HL-60/S4 treated with phorbol 12-myristate 13-acetate at 8.2 ng/mL for 4 days and 3 days (cell line): ENCODE data around the gene USP15.

Experiments
- in situ Hi-C: fragments of 300-500 bp; cut with MboI; formaldehyde crosslinking; loops from 2 replicates; pipeline ENCODE4 v1.15.0; 2022; ENCODE audit warnings: low sequenced_read_pairs

The USP15 gene

DNA sequence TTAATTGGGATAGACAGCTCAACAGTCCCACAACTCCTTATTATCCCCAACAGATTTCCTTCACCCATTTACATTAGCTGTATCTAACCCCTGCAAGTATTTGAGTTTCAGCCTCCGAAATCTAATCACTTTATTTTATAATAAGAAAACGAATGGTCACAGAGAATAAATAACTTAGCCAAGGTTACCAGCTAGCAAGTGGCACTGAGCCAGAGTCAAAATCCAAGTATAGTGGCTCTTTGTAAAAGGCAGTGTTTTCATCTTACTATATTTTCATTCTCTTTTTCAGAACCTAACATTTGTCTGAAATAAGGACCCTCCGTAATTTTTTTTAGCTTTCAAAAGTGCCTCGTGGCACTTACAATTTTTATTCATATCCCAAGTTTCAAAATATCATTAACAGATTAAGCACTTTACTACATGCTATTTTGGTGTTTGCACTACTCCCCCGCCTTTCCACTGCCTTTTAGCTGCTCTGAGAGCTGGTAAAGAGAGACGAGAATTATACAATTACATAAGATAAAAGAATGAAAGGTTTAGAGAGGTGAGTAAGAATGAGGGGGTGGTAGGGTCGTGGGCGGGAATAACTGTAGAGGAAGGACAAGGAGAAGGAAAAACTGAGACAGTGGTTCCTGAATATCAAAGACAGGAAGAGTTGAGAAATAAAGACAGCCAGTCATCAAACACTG lies 3.7 kb upstream of the USP15 start:
- in situ Hi-C loops = no loop called here

DNA sequence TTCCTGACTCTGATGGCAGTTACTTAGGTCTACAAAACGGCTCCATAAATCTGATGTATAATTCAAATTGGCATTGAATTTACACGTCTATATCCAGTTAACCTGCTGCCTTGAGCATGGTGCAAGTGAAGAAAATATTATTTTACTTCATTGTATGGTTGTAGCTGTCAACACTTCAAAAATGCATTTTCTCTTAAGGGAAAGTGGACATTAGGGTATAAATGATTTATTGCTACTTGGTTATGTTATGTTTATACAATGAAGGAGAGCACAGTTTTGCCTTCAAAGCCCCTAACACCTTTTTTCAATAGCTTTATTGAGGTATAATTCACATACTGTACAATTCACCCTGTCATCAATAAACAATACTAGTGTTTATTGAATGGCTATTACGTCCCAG lies 2.0 kb upstream of the USP15 start:
- in situ Hi-C loops = no loop called here

DNA sequence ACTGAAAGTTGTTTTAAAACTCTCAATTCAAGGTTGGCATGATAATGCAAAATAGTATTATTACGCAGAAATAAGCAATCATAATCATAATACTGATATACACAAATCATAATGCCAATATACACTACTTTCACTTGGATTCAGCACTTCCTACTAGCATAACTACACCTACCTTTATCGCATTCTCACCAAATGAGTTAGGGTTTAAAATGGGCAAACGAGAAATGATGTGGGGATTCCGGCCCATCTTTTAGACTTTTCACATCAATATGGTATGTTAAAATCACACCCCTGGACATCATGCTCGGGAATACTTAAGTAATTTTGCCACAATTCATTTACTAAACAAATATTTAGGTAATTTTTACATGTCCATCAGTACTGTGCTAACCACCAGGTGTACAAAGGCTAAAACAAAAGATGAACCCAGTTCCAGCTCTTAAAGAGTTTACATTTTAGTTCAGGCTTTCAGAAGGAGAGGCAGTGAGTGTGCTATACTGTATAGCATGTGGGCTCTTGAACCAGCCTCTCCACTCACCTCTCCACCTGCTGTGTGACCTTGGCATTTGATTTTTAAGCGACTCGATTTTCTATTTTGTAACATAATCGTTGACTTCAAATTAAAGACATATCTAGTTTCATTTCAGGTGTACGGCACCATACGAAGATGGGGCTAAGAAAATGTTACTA lies 1.1 kb upstream of the USP15 start:
- in situ Hi-C loops = no loop called here

DNA sequence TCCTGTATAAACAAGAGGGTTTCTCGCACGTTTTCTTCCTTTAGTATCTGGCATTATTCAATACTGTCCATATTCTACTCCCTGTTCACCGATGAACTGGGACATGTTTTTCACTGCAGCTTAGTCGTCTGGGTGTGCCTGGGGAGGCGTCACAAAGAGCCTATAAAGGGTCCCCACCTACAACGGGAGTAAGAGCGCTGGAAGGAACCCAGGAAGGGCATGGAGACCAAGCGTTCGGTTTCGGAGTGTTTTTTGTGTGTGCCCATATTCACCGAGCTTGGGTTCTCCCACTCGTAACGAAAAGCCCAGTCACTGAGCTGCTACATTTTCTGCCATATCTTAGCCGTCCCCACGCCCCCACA lies 592 bp upstream of the USP15 start:
- in situ Hi-C loops = no loop called here

DNA sequence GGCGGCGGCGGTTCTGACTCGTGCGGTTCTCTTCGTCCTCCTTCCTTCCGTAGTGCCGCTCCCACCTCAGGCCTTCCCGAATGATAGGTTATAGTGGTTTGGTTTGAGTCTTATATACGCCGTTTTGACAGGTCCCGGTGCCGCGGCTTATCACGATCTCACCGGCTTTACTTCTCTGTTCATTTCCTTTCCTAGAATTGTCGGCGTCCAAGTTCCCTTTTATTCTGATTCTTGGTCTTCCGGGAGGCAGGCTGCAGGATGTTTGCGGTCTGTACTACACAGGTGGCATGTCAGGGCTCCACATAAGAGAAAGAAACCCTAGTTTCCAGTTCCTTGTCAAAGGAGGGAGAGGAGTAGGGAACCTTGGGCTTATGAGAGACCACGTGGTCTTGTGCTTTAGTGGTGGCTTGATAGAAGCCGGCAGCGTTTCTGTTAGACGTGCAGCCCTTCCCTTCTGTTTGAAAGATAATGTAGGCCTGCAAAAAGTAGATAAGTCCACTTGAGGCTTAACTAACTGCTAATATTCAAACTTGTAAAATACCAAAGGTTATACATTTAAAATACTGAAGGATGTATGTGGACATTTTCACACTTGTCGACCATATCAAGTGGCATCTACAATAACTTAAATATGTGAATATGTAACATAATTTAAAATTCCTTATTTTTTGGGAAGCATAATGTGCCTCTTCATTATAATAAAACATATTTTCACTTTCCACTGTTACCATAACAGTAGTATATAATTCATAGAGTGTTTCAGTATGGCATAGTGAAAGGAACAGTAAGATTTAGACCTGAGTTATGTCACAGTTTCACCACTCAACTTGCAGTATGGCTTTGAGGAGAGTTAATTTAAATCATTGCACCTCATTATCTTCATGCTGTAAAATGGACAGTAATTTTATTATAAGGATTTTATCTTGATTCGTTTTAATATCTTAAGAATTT lies 804 bp downstream of the USP15 start:
- in situ Hi-C loops = no loop called here

DNA sequence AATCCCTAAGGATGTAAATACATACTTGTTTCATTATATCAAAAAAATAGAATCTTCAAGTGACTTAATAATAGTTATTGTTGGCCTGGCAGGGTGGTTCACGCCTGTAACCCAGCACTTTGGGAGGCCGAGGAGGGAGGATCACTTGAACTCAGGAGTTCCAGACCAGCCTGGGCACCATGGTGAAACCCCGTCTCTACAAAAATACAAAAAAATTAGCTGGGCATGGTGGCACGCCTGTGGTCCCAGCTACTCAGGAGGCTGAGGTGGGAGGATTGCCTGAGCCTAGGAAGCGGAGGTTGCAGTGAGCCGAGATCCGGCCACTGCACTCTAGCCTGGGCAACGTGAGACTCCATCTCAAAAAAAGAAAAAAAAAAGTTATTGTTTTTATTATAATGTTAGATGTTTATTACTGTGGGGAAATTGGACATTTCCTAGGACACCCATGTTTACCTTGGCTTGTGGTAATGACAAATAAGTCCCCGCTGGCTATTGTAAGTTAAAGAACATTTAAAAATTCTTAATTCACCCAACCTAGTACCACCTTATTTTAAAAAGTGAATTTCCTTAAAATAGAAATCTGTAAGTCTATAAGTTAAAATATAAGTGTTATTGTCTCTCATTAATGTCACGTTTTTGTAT lies 1.8 kb downstream of the USP15 start:
- in situ Hi-C loops = no loop called here

DNA sequence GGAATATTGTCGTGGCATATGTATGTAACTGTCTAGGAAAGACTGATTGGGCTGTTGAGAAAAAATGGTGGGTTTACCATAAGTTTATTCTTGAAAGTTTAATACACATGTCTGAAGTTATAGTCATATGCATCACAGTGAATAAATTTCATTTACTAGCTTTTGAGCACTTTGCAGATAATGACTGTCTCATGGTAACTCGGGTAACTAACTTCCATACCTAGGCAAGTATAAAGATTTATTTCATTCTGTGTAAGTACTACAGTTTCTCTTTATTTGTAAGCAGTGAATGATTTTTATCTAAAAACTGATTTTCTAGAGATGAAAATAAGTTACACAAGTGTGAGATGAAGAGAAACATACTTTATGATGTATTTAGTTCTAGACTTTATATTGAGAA lies 3.0 kb downstream of the USP15 start:
- in situ Hi-C loops = no loop called here

DNA sequence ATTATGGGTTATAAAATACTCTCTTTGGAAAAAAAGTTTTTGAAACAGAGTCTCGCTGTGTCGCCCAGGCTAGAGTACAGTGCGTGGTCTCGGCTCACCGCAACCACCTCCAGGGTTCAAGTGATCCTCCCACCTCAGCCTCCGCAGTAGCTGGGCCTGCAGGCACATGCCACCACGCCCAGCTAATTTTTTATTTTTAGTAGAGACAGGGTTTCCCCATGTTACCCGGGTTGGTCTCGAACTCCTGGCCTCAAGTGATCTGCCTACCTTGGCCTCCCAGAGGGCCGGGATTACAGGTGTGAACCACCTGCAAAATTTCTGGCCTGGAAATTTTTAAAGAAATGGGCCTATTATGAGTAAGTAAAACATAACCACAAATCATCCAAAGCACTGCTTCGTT lies 3.8 kb downstream of the USP15 start:
- in situ Hi-C loops = no loop called here

DNA sequence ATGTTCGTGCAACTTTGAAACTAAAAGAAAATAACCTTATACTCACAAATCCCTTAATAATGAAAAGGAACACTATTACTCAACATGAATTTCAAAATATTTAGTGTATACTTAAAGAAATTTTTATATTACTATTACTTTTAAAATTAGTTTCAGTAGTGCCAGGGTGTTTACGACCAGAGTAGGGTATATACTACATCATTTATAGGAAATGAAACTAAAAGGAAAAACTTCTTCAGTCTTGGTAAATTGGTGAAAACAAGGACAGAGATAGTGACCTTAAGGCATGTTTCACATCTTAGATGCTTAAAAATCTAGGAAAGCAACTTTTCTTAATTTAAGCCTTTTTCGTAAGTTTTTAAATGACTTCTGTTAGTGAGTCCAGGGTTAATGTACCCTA lies 4.5 kb downstream of the USP15 start:
- in situ Hi-C loops = no loop called here

DNA sequence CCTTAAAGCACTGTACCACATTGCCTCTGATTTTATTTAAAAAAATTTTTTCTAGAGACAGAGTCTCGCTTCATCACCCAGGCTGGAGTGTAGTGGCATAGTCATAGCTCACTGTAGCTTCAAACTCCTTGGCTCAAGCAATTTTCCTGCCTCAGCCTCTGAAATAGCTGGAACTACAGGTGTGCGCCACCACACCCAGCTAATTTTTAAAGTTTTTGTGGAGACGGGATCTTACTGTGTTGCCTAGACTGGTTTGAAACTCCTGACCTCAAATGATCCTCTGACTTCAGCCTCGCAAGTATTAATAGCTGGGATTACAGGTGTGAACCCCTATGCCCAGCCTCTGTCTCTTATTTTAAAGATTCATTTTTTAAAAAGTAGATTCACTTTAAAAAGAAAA lies 5.3 kb downstream of the USP15 start:
- in situ Hi-C loops = no loop called here

DNA sequence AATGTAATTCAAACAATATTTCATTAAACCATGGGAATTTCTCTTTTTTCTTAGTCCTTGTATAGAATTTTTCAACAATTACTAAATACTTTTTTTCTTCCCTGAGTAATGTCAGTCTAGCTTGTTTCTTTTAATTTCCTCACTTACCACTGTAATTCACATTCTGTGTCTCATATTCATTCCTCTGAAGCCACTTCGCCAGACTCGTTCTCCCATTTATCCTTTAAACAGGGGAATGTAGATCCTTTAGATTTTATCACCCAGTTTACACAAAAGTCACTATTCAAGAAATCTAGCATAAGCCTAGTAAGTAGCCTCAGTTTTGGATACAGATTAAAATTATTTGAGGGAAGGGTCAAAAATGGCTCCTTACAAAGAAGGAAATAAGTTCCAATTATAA lies 6.8 kb downstream of the USP15 start:
- in situ Hi-C loops = no loop called here

DNA sequence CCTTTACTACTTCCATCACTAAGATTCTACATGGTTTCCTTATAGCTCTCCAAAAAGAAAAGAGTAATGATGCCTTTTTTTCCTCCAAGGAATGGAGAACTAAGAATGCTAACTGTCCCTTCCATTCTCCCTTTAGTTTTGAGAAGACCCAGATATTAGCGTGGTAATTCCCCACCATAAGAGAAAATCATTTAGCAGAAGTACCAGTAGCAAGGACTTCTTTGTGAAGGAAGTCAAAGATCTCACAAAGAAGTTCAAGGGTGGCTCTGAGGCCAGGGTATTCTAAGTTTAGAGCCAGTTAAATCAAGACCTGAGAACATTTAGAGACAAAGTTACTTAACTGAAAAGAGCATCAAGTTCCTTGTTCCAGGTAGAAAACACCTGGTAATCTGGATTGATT lies 7.3 kb downstream of the USP15 start:
- in situ Hi-C loops = no loop called here

DNA sequence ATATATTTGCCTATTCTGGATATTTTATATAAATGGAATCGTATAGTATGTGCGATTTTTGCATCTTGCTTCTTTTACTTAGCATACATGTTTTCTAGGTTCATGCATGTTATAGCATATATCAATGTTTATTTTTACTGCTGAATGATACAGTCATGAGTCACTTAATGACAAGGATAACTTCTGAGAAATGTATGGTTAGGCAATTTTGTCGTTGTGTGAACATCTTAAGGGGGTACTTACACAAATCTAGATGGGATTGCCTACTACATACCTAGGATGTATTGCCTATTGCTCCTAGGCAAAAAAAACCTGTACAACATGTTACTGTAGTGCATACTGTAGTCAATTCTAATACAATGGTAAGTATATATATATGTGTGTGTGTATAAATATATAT lies 8.8 kb downstream of the USP15 start:
- in situ Hi-C loops = no loop called here

DNA sequence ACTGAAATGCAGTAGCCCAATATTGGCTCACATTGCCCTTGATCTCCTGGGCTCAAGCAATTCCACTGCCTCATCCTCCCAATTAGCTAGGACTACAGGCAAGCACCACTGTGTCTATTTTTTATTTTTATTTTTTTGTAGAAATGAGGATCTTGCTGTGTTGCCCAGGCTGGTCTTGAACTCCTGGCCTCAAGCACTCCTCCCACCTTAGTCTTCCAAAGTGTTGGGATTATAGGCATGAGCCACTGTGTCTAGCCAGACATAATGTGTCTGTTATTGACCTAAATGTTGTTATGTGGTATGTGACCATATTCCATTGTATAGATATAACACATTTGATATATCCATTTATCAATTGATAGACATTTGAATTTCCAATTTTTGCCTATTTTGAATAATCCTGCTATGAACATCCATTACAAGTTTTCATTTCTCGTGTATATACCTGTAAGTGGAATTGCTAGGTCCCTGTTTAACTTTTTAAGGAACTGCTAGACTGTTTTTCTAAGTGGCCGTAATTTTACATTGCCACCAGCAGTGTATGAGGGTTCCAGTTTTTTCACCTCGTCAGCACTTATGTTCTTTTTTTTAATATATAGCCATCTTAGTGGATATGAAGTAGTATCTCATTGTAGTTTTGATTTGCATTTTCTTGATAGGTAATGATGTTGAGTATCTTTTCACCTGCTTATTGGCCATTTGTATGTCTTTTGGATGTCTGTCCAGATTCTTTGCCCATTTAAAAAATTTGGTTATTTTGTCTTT lies 9.4 kb downstream of the USP15 start:
- in situ Hi-C loops = no loop called here

DNA sequence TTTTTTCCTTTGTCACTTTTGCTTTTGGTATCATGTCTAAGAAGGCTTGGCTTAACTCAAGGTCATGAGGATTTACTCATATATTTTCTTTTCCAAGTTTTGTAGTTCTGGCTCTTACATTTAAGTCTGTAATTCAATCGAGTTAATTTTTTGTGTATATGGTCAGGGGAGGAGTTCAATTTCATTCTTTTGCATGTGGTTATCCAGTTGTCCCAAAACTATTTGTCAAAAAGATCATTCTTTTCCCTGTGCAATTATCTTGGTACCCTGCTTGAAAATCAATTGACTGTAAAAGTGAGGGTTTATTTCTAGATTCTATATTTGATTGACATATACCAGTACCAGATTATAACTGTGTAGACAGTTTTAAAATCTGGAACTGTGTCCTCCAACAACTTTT lies 10.2 kb downstream of the USP15 start:
- in situ Hi-C loops = no loop called here

DNA sequence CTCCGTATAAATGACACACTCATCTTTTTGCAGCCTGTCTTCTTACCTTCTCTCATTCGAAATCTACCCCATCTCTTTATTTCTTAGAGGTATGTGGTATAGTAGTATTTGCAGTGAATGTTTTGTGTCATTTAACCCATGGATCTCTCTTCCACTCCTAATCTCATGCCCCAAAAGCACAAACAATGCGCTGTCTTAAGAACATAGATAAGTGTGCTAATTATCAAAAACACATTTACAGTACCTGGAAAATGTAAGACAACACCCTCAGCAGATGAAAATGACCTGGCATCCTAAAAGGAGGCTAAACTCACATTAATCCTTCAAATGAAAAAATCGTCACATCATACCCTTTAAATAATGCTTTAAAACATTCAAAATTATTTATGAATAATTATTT lies 10.7 kb downstream of the USP15 start:
- in situ Hi-C loops = no loop called here

DNA sequence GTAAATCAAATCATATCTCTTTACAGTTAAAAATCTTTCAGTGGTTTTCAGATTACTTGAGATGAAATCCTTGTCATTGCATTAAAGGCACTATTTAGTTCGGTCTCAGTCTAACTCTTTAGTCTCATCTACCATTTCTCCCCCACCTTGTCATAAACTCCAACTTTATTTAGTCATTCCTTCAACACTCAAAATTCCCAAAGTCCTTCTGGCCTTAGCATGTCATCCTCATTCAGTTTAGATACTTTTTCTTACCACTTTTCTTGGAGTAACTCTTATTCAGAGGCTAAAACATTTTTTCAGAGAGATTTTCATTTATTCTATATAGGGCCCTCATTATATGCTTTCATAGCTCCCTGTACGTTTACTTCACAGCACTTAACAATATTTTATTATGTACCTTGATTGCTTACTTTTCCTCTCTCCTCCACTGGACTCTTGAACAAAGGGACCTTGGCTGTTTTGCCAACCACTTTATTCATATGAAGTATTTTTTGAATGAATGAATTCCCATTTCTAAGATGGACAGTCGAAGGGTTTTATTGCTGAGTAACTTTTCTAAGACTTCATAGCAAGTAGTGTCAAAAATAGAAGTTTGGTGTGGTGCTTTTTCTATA lies 12.8 kb downstream of the USP15 start:
- in situ Hi-C loops = no loop called here

DNA sequence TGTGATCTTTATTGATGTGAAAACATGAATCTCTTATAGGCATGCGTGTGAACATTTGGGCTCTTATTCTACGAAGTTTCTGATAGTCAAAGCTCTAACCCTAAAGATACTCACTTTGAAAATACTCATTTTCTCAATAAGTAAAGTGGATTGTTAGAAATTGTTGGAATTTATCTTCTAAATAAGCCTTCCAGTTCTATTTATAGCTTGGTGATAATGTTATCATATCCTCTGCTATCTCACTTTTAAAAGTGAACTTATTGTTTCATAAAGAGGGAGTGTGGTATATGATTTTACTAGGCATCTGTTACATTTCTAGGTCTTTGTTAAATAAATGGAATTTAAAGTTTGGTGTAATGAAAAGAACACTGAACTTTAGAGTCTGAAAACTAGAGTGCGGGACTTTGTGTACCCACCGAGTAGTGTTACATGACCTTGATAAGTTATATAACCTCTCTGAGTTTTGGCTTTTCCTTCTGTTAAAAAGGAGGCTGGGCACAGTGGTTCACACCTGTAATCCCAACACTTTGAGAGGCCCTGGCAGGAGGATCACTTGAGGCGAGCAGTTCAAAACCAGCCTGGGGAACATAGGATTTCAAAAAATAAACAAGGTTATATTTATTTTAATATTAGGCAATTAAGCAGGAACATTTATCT lies 13.6 kb downstream of the USP15 start:
- in situ Hi-C loops = no loop called here

DNA sequence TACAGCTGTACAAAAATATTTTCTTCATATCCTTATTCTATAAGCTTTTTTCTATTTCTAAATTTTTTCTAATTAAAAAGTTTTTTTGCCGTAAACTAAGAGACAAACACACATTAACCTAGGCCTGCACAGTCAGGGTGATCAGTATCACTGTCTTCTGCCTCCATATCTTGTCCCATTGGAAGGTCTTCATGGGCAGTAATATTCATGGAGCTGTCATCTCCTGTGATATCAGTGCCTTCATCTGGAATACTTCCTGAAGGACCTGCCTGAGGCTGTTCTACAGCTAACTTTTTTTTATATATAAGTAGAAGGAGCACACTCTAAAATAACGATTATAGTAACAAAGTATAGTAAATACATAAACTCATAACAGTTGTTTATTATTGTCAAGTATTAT lies 17.8 kb downstream of the USP15 start:
- in situ Hi-C loops = no loop called here

DNA sequence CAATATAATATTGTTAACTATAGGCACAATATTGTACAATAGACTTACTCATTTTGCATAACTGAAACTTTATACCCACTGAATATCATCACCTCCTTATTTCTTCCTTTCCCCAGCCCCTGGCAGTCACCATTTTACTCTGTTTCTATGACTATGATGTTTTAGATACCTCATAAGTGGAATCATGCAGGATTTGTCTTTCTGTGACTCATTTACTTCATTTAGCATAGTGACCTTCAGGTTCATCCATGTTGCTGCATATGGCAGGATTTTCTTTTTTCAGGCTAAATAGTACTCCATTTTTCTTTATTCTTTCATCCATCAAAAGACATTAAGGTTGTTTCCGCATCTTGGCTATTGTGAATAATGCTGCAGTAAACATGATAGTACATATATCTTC lies 18.9 kb downstream of the USP15 start:
- in situ Hi-C loops = no loop called here
